H9 (cell line): ENCODE results near the gene JPT2. TPM values are rescaled to one million over a fixed set of nuclear protein-coding genes. Genes with fewer than 3 reads are reported as not detected.

ENCODE experiments used
- DNase-seq: peaks from one replicate; pipeline ENCODE4 v3.0.0-alpha.2; 2017
- H2AFZ ChIP-seq: one replicate; pipeline ENCODE4 v1.6.1; 2013; ENCODE audit warnings: mild to moderate bottlenecking, low read length, control low read depth, moderate library complexity
- H2AK5ac ChIP-seq: 2 replicates; pipeline ENCODE4 v1.6.1; 2013; ENCODE audit warnings: low read length, control low read depth, mixed read lengths; ENCODE audit not compliant: insufficient read length
- H2BK120ac ChIP-seq: one replicate; pipeline ENCODE4 v1.6.1; 2013; ENCODE audit warnings: low read depth, mild to moderate bottlenecking, low read length, control low read depth, inconsistent platforms; ENCODE audit not compliant: poor library complexity, severe bottlenecking
- H2BK12ac ChIP-seq: 2 replicates; pipeline ENCODE4 v1.6.1; 2013; ENCODE audit warnings: low read length, control low read depth, mixed read lengths, low read depth; ENCODE audit not compliant: insufficient read length
- H2BK15ac ChIP-seq: 2 replicates; pipeline ENCODE4 v1.6.1; 2013; ENCODE audit warnings: low read depth, low read length, control low read depth
- H2BK20ac ChIP-seq: one replicate; pipeline ENCODE4 v1.6.1; 2013; ENCODE audit warnings: low read depth, mild to moderate bottlenecking, low read length, control low read depth, inconsistent platforms; ENCODE audit not compliant: poor library complexity, severe bottlenecking
- H2BK5ac ChIP-seq: 2 replicates; pipeline ENCODE4 v1.6.1; 2013; ENCODE audit warnings: low read length, control low read depth, mixed read lengths; ENCODE audit not compliant: insufficient read length
- H3K14ac ChIP-seq: 2 replicates; pipeline ENCODE4 v1.6.1; 2013; ENCODE audit warnings: low read length, control low read depth; ENCODE audit not compliant: insufficient read depth
- H3K18ac ChIP-seq: 2 replicates; pipeline ENCODE4 v1.6.1; 2013; ENCODE audit warnings: low read depth, mild to moderate bottlenecking, mixed read lengths, low read length, control low read depth; ENCODE audit not compliant: insufficient read length
- H3K23ac ChIP-seq: 2 replicates; pipeline ENCODE4 v1.6.1; 2013; ENCODE audit warnings: low read length, control low read depth, mixed read lengths, low read depth; ENCODE audit not compliant: insufficient read length
- H3K23me2 ChIP-seq: 2 replicates; pipeline ENCODE4 v1.6.1; 2013; ENCODE audit warnings: low read depth, mild to moderate bottlenecking, mixed read lengths, low read length, control low read depth; ENCODE audit not compliant: insufficient read length, poor library complexity, severe bottlenecking
- H3K27ac ChIP-seq: 2 replicates; pipeline ENCODE4 v1.5.1; 2013; ENCODE audit warnings: low read length, control low read depth, mixed read lengths, low read depth; ENCODE audit not compliant: insufficient read length
- H3K27me3 ChIP-seq: 2 replicates; pipeline ENCODE4 v1.6.1; 2013; ENCODE audit warnings: low read length, control low read depth, inconsistent platforms; ENCODE audit not compliant: insufficient read depth
- H3K4ac ChIP-seq: 2 replicates; pipeline ENCODE4 v1.6.1; 2013; ENCODE audit warnings: low read depth, mild to moderate bottlenecking, control low read depth, inconsistent platforms, low read length, moderate library complexity
- H3K4me1 ChIP-seq: 2 replicates; pipeline ENCODE4 v1.6.1; 2013; ENCODE audit warnings: low read length, control low read depth, inconsistent platforms; ENCODE audit not compliant: insufficient read depth
- H3K4me2 ChIP-seq: 2 replicates; pipeline ENCODE4 v1.6.1; 2013; ENCODE audit warnings: low read length, control low read depth, mixed read lengths; ENCODE audit not compliant: insufficient read length, insufficient read depth
- H3K56ac ChIP-seq: 2 replicates; pipeline ENCODE4 v1.6.1; 2013; ENCODE audit warnings: low read depth, mild to moderate bottlenecking, mixed read lengths, low read length, control low read depth; ENCODE audit not compliant: insufficient read length
- H3K79me1 ChIP-seq: 2 replicates; pipeline ENCODE4 v1.6.1; 2013; ENCODE audit warnings: low read depth, mild to moderate bottlenecking, moderate library complexity, low read length, control low read depth, inconsistent platforms; ENCODE audit not compliant: insufficient read depth, poor library complexity, severe bottlenecking
- H3K79me2 ChIP-seq: 2 replicates; pipeline ENCODE4 v1.6.1; 2013; ENCODE audit warnings: low read length, control low read depth, inconsistent platforms; ENCODE audit not compliant: insufficient read depth
- H3K9ac ChIP-seq: 2 replicates; pipeline ENCODE4 v1.6.1; 2013; ENCODE audit warnings: low read length, control low read depth, mixed read lengths; ENCODE audit not compliant: insufficient read length; ENCODE audit errors: extremely low read depth
- H3K9me3 ChIP-seq: one replicate; pipeline ENCODE4 v1.6.1; 2013; ENCODE audit warnings: low read depth, low read length, inconsistent platforms; ENCODE audit not compliant: control insufficient read depth
- H3T11ph ChIP-seq: one replicate; pipeline ENCODE4 v1.6.1; 2013; ENCODE audit warnings: mild to moderate bottlenecking, low read length, control low read depth, inconsistent platforms
- H4K20me1 ChIP-seq: one replicate; pipeline ENCODE4 v1.6.1; 2013; ENCODE audit not compliant: control insufficient read depth, insufficient read length, insufficient read depth
- H4K5ac ChIP-seq: 2 replicates; pipeline ENCODE4 v1.6.1; 2013; ENCODE audit warnings: low read depth, mild to moderate bottlenecking, mixed read lengths, low read length, control low read depth; ENCODE audit not compliant: insufficient read length
- H4K8ac ChIP-seq: replicated peaks from 2 replicates; pipeline ENCODE4 v1.6.1; 2013; ENCODE audit warnings: low read length, control low read depth, mixed read lengths, low read depth; ENCODE audit not compliant: insufficient read length
- H4K91ac ChIP-seq: 2 replicates; pipeline ENCODE4 v1.6.1; 2013; ENCODE audit warnings: low read depth, mild to moderate bottlenecking, moderate library complexity, mixed read lengths, low read length, control low read depth; ENCODE audit not compliant: insufficient read length
- H3K27ac Mint-ChIP-seq, 3 experiments: 2 replicates in 2 of 3; 3 replicates in 1 of 3; pipeline ENCODE4 v1.8.0; 2020 to 2021; ENCODE audit warnings: mixed read lengths in 3 of 3, mild to moderate bottlenecking in 1 of 3, moderate library complexity in 1 of 3
- H3K27me3 Mint-ChIP-seq: 2 replicates; pipeline ENCODE4 v1.8.0; 2021; ENCODE audit warnings: low read depth, mild to moderate bottlenecking, moderate library complexity, mixed read lengths
- H3K36me3 Mint-ChIP-seq, 3 experiments: 2 replicates in 2 of 3; 3 replicates in 1 of 3; pipeline ENCODE4 v1.8.0; 2020 to 2021; ENCODE audit warnings: low read depth in 3 of 3, mixed read lengths in 3 of 3; ENCODE audit not compliant: insufficient read depth in 1 of 3
- H3K4me1 Mint-ChIP-seq, 2 experiments: 2 replicates each; pipeline ENCODE4 v1.8.0; 2020; ENCODE audit warnings: mixed read lengths in 2 of 2
- H3K4me3 Mint-ChIP-seq, 2 experiments: 2 replicates in 1 of 2; 3 replicates in 1 of 2; pipeline ENCODE4 v1.8.0; 2020 to 2021; ENCODE audit warnings: mild to moderate bottlenecking in 2 of 2, mixed read lengths in 2 of 2, moderate library complexity in 1 of 2
- H3K9me3 Mint-ChIP-seq, 2 experiments: 2 replicates in 1 of 2; 3 replicates in 1 of 2; pipeline ENCODE4 v1.8.0; 2020; ENCODE audit warnings: mild to moderate bottlenecking in 2 of 2, mixed read lengths in 2 of 2, moderate library complexity in 1 of 2
- WGBS: extraction: QIAGEN DNeasy Blood & Tissue Kit; methylation state at CpG from one replicate; pipeline ENCODE4 v1.1.7; 2013; ENCODE audit warnings: missing lambda C conversion rate, low lambda C conversion rate, mixed read lengths; ENCODE audit not compliant: insufficient read length; ENCODE audit errors: extremely low coverage; 5-methylcytosine and 5-hydroxymethylcytosine counted together
- total RNA-seq: library from RNA; stranded (reverse); gene quantifications from 2 replicates; pipeline ENCODE4 v1.2.1, GENCODE V29; 2021
- TF ChIP-seq, protein P1 (sequence below): fragments of 200-600 bp; sonication (generic); conservative IDR thresholded peaks from 3 replicates; pipeline ENCODE4 v1.8.0; 2021; ENCODE audit warnings: antibody characterized with exemption, mild to moderate bottlenecking

The JPT2 gene
- total RNA-seq, 1 experiment from 2014 or later = 206 TPM

DNA sequence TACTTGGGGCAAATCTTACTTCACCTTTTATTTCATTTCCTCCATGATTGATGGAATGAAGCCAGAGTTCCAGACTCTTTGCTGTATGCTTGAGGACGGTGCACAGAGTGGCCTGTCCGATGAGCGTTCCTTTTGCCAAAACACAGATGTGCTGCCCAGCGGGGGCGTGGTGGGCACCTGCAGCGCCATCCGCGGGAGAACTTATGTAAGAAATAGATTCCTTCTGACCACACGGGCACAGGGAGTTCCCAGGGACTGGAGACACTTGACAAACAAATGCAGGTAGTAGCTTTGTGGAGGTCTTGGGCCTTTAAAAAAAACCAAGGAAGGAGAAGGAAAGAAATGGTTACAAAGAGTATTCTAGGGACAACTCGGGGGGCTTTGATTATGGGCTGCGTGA lies 35.3 kb upstream of the JPT2 start:
- Histone ChIP-seq H3K23me2 (no peaks in the 10 kb centered on the region), H3K27me3 (no peaks in the 10 kb centered on the region), H4K91ac (no peak overlapping the region), H3K56ac (no peak overlapping the region), H3K79me2 (0 out of 2 replicates have a peak, but pooled peaks cover under 1% of the 10 kb centered on the region), H3K9ac (no peak overlapping the region), H2AFZ (no peak overlapping the region), H2BK15ac (no peak overlapping the region), H2BK12ac (no peak overlapping the region), H3K4ac (no peak overlapping the region), H2AK5ac (no peak overlapping the region), H3K4me2 (no peak overlapping the region), H4K5ac (no peak overlapping the region), H3T11ph (no peak overlapping the region), H2BK20ac (no peak overlapping the region), H3K18ac (no peak overlapping the region), H4K20me1 (no peaks in the 10 kb centered on the region), H3K79me1 (no peaks in the 10 kb centered on the region), H2BK5ac (no peak overlapping the region), H3K14ac (no peak overlapping the region), H3K23ac (no peak overlapping the region), H3K9me3 (no peaks in the 10 kb centered on the region), H4K8ac (no peak overlapping the region), H3K27ac (no peak overlapping the region), H3K4me1 (no peaks in the 10 kb centered on the region), H2BK120ac (no peak overlapping the region)
- TF ChIP-seq, protein P1, sequence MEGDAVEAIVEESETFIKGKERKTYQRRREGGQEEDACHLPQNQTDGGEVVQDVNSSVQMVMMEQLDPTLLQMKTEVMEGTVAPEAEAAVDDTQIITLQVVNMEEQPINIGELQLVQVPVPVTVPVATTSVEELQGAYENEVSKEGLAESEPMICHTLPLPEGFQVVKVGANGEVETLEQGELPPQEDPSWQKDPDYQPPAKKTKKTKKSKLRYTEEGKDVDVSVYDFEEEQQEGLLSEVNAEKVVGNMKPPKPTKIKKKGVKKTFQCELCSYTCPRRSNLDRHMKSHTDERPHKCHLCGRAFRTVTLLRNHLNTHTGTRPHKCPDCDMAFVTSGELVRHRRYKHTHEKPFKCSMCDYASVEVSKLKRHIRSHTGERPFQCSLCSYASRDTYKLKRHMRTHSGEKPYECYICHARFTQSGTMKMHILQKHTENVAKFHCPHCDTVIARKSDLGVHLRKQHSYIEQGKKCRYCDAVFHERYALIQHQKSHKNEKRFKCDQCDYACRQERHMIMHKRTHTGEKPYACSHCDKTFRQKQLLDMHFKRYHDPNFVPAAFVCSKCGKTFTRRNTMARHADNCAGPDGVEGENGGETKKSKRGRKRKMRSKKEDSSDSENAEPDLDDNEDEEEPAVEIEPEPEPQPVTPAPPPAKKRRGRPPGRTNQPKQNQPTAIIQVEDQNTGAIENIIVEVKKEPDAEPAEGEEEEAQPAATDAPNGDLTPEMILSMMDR = no peak
- Mint-ChIP-seq H3K4me1 (peaks cover 0 to 14% of the 10 kb centered on the region in 2 experiments; a peak in 2 of 4 replicates), H3K36me3 (peaks cover 28 to 81% (median 72%) of the 10 kb centered on the region in 3 experiments), H3K9me3 (no peaks in the 10 kb centered on the region), H3K27ac (peak overlapping the region in 1 of 3 experiments; percentile 46; a peak in 3 of 7 replicates), H3K27me3 (no peaks in the 10 kb centered on the region), H3K4me3 (no peak overlapping the region)
- DNase-seq = no peak
- WGBS = no CpG with 5 or more reads among the region's 11 CpGs
